Measurements from ENCODE around the gene FBXO41.

The FBXO41 gene

DNA sequence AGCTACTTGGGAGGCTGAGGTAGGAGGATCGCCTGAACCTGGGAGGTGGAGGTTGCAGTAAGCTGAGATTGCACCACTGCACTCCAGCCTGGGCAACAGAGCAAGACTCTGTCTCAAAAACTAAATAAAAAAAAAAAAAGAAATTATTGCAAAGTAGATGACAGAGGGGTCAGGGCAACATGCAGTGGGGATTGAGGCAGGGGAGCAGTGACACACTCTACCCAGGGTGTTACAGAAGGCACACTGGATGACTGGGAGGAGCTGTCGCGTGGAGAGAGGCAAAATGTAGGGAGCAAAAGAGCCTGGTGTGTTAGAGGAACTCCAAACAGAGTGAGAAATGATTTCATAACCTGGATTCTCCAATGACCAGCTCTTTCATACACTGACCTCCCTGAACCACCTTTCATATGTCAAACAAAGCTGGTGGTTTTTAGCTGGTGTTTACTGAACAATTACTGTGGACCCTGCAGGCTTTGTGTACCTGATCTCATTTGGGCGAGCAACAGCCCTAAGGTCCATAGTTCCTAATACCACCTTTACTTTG lies 22.1 kb downstream of the FBXO41 start:
- DNase-seq (ENCODE audit: low read depth in 2 of 3, low spot score in 1 of 3): no peak

DNA sequence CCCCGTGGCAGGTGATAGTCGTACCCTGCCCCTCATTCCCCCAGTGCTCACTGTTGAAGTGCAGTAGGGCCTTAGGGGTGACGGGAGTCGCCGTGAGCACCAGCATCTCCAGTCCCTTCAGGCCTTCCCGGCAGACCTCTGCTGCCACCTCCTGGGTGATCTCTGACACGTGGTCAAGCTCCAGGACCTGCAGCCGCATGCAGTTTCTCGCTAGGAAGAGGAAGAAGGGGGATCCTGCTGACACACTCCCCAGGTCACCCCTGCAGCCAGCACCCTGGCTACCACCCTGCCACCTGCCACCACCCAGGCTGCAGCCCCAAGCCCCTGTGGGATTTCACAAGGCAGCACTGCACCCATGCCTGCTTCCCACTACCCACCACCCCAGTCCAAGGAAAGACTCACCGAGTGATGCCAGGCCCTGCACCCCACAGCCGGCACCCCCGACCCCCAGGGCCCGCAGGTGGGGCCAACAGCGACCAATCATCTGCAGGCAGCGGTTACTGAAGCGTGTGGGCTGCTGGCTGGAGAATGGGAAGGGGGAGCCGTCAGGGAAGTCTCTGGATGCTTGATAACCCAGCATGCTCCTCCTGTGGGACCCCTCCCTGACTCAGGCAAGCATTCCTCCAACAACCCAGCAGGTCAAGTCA lies 23.8 kb downstream of the FBXO41 start:
- no peak for DNase-seq (ENCODE audit: low read depth in 2 of 3, low spot score in 1 of 3)

DNA sequence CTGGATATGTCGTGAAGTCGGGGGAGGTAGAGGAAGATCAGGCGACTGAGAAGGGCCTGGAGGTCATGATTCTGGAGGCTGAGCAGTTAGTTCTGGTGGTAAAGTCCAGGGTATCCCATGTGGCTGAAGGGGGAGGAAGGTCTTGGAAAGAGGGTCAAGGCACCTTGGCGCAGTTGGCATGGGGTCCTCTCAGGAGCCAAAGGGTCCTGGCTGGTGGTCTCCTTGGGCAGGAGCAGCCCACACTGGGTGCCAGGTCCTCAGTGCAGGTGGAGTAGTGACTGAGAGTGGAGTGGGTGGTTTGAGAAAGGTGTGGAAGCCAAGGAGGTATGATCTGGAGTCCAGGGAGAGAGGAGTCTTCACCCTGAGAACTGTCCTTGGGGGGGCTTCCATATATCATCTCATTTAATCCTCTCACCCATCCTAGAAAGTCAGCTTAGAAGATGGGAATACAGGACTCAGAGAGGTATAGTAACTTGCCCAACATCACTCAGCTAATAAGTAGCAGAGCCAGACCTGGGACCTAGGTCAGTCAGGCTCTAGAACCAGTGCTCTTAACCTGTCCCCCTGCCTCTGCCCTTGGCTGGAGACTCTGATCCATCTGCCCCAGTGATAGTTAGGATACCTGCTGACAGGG lies 24.5 kb downstream of the FBXO41 start:
- DNase-seq (ENCODE audit: low read depth in 2 of 3, low spot score in 1 of 3): no peak

DNA sequence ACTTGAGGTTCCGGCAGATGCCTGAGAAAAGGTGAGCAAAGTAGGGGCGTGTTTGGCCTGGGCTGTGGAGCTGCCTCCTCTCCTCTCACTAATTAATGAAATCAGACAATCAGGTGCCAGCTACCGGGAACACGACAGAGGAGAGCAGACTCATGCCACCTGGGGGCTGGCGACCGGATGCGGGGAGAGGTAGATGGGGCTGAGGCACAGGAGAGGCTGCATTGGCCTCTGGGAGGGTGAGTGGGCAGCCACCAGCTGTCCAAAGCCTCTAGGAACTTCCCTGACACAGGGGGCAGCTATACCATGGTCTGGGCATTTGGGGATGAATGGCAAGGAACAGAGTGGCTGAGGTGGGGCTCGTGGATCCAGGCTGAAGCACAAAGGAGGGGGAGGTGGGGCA lies 25.0 kb downstream of the FBXO41 start:
- no peak for DNase-seq (ENCODE audit: low read depth in 2 of 3, low spot score in 1 of 3)

DNA sequence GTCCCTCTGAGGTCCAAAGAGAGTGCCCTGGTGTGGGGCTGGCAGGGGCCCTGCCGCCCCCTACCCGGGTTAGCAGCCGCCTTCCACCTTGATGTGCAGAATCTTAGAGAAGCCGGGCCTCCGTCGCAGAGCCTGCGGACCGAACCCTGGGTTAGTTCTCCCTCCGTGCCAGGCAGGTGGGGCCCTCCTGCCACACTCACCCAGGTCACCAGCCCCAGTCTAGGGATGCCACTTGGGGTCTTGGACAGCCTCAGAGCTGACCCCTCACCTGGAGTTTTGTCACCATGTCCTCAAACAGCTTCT lies 25.4 kb downstream of the FBXO41 start:
- no peak for DNase-seq (ENCODE audit: low read depth in 2 of 3, low spot score in 1 of 3)

DNA sequence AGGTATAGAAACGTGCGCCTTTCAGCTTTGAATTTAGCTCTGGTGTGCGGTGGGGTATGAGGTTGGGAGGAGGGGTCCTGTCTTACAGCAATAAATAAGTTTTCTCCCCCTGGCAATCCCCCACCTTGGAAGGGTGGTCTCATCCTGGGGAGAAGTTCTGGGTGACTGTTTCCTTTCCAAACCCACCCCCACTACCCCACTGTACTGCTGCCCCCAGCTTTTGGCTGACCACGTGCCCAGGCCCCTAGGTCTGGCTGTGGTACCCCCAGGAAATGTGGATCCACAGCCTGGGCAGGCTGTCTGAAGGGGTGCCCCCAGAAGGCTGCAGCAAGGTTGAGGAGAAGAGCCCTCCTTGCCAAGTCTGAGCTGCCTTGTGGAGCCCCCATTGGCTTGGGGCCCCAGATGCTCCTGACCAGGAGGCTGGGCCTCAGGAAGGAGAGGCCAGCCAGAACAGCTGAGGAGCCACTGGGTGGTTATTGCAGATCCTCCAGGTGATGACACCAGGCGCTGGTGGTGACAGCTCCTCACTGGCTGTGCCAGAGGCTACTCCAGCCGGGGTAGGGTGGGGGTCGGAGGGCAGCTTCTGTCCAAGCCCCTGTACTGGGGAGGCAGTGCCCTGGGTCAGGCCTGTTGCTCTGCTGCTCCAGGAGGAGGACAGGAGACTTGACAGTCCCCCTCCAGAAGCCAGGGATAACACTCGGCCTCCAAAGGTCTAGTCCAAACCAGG lies 25.9 kb downstream of the FBXO41 start:
- no peak for DNase-seq (ENCODE audit: low read depth in 2 of 3, low spot score in 1 of 3)

DNA sequence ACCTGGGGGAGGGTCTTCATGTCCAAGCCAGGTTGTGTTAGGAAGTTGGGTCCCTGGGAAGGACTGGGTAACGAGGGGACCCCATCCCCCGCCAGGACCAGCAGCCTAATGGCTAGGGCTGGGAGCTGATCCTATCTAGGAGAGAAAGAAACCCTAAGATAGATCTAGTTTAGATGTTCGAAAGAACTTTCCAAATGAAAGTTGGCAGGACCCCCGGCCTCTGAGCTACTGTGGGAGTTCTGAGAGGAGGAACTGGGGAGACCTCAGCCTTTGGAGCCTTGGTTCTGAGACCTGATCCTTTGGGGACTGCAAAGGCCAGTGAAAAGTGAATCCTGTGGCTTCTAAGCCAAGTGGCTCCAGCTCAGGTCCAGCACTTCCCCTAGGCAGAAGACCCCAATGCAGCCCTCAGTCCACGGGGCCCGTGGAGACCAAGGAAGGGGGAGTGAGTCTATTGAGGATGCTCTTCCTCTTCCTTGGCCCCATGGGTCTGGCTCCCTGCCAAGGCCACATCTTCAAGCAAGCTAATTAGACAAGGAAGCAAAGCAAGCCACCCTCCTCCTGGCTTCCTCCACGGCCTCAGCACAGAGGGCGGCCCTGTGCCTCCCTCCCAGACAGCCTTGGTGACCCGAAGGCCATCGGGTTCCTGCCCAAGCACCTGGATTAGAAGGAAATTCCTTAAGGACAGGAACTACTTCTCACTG lies 26.7 kb downstream of the FBXO41 start:
- no peak for DNase-seq (ENCODE audit: low read depth in 2 of 3, low spot score in 1 of 3)

DNA sequence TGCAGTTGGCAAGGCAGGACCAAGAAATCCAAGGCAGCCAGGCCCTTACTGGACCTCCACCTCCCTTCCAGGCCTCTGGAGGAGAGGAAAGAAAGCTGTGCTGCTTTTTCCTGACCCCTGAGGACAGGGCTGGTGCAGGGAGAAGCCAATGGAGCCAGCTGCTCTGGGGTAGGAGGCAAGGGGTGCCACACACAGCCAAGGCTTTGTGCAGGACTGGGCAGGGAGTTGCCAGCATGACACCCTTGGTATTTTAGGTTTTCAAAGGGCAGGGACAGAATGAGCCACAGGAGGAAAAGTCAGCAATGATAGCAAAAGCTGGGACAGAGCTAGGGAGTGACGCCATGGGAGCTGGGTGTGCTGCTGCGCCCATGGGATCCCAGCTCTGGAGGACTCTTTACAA lies 27.3 kb downstream of the FBXO41 start:
- no peak for DNase-seq (ENCODE audit: low read depth in 2 of 3, low spot score in 1 of 3)

DNA sequence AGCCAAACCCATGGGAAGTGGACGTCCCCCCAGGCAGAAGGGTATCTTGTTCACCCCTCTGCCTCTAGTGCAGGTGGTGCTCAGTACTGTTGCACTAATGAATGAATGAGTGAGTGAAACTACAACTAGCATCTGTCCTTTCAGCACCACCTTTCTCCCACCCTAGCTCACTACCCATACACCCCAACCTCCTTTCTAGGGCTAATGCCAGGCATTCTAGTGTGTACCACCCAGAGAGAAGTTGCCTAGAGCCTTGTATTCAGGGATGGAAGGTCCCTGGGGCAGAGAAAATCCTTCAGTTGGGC lies 27.7 kb downstream of the FBXO41 start:
- no peak for DNase-seq (ENCODE audit: low read depth in 2 of 3, low spot score in 1 of 3)

DNA sequence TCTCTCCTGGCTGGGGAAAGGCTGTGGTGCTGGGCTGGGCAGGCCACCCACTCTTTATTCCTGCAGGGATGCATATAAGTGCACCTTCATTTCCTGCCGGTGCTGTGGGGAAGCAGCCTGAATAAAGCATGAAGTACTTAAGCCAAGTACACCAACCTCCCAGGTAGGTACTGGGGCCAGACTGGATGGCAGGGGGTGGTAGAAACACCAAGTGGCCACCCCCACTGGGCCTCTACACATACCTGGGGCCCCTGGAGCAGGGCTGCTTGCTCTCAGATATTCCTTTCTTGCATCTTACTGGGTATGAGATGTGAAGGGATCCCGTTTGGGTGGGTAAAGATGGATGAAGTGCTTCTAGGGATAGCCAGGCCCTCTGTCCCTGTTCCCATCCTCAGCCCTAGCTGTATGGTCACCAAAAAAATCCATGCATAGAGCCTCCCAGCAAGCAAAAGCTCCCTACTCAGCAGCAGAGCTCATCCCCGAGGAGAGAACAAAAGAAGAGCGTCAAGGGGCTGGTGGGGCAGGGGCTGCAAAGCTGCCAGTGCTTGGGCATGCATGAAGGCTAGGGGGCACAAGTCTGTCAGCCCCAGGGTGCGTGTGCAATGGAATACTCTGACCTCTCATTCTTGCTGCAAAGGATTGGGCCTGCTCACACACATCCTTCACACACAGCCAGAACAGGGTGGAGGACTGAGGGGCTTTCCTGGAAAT lies 28.2 kb downstream of the FBXO41 start:
- DNase-seq (ENCODE audit: low read depth in 2 of 3, low spot score in 1 of 3): no peak

DNA sequence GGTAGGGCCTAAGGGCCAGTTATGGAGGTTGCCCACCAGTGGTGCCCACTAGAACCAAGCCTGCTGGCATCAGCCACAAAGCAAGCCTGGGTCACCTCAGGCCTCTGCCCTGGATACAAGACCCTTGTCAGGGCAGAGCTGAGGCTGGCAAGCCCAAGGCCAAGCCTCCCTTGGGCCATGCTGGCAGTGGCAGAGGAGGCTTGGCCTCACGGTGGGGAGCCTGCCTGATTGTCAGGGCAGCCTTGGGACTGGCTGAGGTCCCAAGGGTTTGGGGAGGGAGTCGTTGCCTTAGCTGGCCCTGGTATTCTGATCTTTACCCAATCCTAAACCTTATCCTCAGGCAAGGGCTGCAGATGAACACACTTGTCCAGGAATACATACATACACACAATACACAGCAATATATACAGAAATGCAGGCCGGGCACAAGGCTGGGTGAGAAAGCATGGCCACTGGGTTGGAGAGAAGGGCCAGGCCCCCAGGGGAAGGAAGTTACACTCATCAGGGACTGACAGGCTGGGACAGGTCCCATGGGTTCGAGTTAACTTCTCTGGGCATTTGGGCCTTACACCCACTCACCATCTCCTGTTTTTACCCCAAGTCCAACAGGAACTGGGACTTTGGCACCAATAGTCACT lies 29.2 kb downstream of the FBXO41 start:
- DNase-seq (ENCODE audit: low read depth in 2 of 3, low spot score in 1 of 3): no peak

DNA sequence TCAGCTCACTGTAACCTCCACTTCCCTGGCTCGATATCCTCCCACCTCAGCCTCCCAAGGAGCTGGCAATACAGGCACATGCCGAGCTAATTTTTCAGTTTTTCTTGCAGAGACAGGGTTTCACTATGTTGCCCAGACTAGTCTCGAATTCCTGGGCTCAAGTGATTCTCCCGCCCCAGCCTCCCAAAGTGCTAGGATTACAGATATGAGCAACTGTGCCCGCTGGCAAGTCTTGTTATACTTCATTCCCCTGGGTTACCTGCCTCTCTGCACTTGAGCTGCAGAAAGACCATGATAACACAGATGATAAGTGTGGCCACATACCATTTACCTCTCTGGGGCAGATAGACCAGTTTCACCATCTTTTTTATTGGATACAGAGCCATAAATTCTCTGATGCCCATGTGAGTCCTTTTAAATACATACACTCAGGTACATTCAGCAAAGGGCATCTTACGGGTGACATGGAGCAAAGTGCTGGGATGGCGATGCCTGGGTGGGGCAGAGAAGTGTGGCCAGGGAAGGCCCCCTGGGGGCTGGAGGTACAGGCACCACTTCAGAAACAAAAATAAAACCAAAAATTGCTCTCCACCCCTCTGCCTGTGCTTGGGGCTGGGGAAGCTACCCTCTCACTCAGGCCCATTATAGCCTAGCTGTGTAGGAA lies 29.8 kb downstream of the FBXO41 start:
- DNase-seq (ENCODE audit: low read depth in 2 of 3, low spot score in 1 of 3): no peak

DNA sequence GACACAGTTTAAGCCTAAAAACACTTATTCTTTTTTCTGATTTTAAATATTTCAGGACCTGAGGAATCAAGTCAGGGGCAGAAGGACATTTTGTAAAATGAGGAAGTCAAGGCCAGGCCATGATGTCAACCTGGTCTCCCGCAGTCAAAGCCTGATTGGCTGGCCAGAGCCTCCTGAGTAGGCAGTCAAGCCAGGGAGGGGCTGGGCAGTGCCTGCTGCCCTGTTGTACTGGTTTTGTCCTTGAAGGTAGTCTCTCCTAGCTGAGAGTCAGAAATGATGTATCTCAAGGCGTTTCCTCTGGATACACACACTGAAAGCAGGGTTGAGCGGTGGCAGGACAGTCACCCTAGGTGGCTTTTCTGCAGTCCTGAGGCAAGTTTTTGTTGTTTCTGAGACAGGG lies 30.4 kb downstream of the FBXO41 start:
- DNase-seq (ENCODE audit: low read depth in 2 of 3, low spot score in 1 of 3): no peak

DNA sequence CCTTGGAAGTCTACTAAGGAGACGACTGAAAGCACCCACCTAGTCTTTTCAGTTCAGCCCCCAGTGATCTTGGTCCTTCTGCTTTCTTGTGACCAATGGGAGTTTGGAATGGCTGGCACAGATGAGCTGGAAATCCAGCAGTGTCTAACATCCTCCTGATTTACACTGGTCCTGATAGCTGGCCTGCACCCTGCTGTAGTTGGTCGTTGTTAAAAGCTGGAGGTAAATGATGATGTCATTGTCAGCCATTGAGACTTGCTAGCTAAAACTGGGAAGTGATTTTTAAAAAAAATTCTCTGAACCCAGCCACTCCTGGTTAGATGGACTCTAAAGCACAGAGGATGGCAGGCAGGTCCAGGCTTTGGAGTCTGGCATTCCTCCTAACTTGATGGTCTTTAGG lies 30.9 kb downstream of the FBXO41 start:
- no peak for DNase-seq (ENCODE audit: low read depth in 2 of 3, low spot score in 1 of 3)

DNA sequence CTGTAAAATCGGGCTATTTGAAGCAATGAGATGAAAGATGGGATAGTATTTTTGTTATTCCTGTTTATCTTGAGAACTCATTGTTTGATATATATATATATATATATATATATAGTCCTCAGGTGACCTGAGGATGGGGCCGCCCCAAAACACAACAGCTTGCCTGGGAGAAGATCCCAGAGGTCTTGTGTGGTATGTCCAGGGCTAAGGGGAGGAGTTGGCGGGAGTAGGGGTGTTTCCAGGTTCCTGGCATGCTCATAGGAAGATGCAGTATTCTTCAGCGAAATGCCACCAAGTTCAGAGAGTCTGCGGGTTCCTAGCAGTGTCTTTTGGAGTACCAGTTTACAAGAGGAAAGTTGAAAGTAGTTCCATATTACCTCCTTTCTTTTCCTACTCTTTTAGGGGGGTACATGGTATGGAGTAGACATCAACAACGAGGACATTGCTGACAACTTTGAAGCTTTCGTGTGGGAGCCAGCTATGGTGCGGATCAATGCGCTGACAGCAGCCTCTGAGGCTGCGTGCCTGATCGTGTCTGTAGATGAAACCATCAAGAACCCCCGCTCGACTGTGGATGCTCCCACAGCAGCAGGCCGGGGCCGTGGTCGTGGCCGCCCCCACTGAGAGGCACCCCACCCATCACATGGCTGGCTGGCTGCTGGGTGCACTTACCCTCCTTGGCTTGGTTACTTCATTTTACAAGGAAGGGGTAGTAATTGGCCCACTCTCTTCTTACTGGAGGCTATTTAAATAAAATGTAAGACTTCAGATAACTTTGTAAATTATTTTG lies 31.8 kb downstream of the FBXO41 start:
- no peak for DNase-seq (ENCODE audit: low read depth in 2 of 3, low spot score in 1 of 3)

DNA sequence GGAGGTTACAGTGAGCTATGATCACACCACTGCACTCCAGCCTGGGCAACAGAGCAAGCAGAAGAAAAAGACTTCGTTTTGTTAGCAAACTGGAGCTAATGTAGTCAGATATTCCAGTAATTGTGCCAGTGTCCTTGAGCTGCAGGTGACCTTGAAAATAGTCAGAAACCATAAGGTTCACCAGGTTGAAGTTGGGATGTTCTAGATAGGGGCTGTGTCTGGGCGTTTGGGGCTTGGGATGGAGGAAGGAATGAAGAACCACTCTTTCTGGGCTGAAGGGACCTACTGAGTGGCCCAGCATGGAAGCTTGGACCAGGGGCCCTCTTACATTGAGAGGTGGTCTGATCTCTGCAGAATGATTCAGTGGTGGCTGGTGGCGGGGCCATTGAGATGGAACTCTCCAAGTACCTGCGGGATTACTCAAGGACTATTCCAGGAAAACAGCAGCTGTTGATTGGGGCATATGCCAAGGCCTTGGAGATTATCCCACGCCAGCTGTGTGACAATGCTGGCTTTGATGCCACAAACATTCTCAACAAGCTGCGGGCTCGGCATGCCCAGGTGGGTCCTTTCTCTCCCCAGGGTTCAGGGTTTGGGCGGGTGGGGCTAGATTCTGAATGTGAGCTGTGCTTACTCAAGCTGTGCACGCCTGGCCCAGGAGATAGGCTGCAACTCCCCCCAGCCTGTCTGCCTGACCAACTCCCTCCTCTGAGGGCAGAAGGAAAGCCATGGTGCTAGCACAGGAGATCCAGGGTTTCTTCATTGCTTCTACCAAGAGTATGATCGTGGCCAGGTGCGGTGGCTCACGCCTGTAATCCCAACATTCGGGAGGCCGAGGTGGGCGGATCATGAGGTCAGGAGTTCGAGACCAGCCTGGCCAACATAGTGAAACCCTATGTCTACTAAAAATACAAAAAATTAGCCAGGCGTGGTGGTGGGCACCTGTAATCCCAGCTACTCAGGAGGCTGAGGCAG lies 33.1 kb downstream of the FBXO41 start:
- DNase-seq (ENCODE audit: low read depth in 2 of 3, low spot score in 1 of 3): no peak

DNA sequence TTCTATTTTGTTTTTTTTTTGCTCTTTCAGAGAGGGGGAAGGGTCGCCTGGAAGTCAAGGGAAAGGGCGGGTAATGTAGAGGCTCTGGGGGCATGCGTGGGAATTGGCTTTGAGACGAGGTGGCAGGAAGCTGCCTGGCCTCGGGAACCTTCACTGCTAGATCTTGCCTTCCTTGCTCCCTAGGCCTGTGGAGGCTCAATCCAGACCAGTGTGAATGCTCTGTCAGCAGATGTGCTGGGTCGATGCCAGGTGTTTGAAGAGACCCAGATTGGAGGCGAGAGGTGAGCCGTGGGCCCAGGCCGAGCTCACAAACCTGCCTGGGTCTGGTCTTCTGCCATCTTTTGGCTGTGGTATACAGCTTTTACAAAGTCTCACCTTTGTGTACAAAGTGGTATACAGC lies 34.6 kb downstream of the FBXO41 start:
- DNase-seq (ENCODE audit: low read depth in 2 of 3, low spot score in 1 of 3): no peak

DNA sequence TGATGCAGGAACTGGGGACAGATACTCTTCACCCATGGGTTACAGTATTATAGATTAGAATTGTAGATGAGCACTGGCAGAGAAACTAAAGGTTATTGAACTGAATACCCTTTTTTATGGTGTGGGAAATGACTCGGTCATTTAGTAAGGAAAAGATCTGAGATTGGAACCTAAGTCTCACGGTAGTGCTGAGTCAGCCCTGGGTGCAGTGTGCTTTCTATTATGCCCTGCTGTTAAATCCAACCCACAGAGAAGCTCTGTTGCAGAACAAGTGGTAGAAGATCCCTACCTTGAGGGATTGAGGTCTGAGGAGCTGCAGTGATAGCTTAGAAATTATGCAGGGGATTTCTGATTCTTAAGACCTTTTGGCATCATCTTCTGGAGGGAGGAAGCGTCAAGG lies 37.4 kb downstream of the FBXO41 start:
- DNase-seq (ENCODE audit: low read depth in 2 of 3, low spot score in 1 of 3): no peak

DNA sequence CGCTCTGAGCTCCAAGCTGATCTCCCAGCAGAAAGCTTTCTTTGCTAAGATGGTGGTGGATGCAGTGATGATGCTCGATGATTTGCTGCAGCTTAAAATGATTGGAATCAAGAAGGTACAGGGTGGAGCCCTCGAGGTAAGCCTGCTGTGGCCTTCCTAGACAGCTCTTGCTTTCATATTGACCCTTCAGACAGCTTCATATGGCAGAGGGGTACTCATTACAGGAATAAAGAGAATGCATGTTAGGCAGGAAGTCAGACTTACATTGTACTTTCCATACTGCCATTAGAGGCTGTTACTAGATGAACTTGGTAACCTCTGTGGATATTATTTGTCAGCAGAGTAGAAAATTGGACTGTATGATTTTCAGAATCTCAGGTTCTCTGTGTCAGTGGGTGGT lies 39.7 kb downstream of the FBXO41 start:
- DNase-seq (ENCODE audit: low read depth in 2 of 3, low spot score in 1 of 3): no peak

Data from stimulated activated CD4-positive, alpha-beta T cell treated with anti-CD3 and anti-CD28 coated beads, Interleukin-12 subunit alpha, Interleukin-12 subunit beta, amount 100 ng/mL, for 48 hours (primary cell).